Fibroblast of mammary gland (primary cell): ENCODE results near the gene SLC44A3.

ENCODE experiments used
- DNase-seq: peaks from one replicate; pipeline ENCODE4 v3.0.0-alpha.2; 2010; ENCODE audit warnings: low read depth
- H3K4me3 ChIP-seq: 2 replicates; pipeline ENCODE4 v1.5.1; 2011; ENCODE audit warnings: low read depth, mild to moderate bottlenecking, low read length, moderate library complexity; ENCODE audit not compliant: control insufficient read depth
- TF ChIP-seq, protein P1 (sequence below): conservative IDR thresholded peaks from 2 replicates; pipeline ENCODE4 v1.5.1; 2011; ENCODE audit warnings: low read depth, low read length, inconsistent platforms; ENCODE audit not compliant: control insufficient read depth, insufficient read depth

Gene SLC44A3

GRCh38 chr1:94887603-94888171 lies 67.5 kb downstream of the SLC44A3 start:
- TF ChIP-seq, protein P1, sequence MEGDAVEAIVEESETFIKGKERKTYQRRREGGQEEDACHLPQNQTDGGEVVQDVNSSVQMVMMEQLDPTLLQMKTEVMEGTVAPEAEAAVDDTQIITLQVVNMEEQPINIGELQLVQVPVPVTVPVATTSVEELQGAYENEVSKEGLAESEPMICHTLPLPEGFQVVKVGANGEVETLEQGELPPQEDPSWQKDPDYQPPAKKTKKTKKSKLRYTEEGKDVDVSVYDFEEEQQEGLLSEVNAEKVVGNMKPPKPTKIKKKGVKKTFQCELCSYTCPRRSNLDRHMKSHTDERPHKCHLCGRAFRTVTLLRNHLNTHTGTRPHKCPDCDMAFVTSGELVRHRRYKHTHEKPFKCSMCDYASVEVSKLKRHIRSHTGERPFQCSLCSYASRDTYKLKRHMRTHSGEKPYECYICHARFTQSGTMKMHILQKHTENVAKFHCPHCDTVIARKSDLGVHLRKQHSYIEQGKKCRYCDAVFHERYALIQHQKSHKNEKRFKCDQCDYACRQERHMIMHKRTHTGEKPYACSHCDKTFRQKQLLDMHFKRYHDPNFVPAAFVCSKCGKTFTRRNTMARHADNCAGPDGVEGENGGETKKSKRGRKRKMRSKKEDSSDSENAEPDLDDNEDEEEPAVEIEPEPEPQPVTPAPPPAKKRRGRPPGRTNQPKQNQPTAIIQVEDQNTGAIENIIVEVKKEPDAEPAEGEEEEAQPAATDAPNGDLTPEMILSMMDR, result no peak
- no peak overlapping the region for H3K4me3 ChIP-seq
- no peak for DNase-seq

GRCh38 chr1:94888201-94888600 lies 68.0 kb downstream of the SLC44A3 start:
- DNase-seq, result no peak
- no peak overlapping the region for H3K4me3 ChIP-seq
- TF ChIP-seq, protein P1, result no peak

DNA sequence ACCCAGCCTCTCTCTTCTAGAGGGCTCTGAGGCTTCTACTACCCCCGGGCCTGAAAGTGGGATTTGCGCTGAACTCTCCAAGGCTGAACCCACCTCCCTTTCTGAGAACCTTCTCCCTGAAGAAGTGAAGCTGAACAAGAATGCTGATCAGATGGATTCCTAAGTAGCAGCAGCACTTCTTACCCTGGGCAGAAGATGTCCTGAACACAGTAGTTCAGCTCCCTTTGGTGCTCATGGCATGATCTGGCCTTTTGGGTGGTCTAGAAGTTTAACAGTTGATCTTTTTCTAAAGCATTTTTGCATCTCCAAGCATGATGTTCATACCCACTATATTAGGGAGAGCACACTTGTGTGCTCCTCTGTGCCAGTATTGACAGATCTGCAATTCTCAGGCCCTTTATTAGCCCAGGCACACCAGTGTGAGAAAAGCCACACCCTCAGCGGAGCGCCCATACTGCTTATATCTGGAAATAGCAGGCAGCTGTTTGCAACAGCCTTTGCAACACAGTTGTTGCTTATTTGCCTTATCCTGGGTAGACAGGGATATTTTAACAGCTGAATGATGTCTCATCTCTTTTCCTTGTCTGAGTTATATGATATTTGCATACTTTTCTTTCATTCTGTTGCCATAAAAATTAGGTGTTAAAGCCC lies 72.6 kb downstream of the SLC44A3 start:
- no peak overlapping the region for H3K4me3 ChIP-seq

GRCh38 chr1:94894630-94895029 lies 74.5 kb downstream of the SLC44A3 start:
- no peak overlapping the region for H3K4me3 ChIP-seq
- DNase-seq, result no peak
- TF ChIP-seq, protein P1, result no peak

More for the DNA sequence above, 72.6 kb downstream of the SLC44A3 start:
- TF ChIP-seq, protein P1, result no peak
- DNase-seq, result no peak

DNA sequence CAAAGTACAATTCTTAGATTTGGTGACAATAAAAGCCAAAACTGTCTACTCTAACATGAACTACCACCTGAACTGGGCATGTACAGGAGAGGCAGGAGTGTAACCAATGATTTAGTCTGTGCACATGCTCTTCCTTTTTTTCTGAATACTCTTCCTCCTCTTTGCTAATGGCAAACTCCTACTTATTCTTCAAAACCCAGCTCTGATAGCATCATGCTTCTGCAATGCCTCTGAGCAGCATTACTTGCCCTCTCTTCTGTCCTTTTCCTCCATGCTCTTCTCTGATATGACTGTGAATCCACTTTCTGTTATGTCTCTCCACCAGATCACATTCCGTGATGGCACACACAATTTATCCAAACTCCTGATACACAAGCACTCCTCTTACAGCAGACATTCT lies 75.4 kb downstream of the SLC44A3 start:
- no peak overlapping the region for H3K4me3 ChIP-seq
- TF ChIP-seq, protein P1, result no peak
- no peak for DNase-seq

- no peak for DNase-seq
- TF ChIP-seq, protein P1, result no peak
- no peak overlapping the region for H3K4me3 ChIP-seq
Measured at GRCh38 chr1:94898491-94899385, 78.6 kb downstream of the SLC44A3 start.
